Measurements from ENCODE around the gene PLXNC1.

The PLXNC1 gene

DNA sequence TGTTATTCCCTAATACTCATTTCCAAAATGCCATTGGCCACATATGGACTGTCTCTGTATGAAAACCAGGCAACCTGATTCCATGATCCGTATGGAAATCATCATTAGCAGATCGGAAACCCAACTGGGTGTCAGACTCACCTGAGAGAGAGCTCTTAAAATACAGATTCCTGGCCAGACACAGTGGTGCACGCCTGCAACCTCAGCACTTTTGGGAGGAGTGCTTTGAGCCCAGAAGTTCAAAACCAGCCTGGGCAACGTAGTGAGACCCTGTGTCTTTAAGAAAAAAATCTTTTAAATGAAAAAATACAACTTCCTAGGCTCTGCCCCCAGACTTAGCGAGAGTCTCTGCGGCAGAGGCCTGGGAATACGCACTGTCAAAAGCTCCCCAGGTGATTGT is 37.4 kb downstream of the PLXNC1 start:
- H3F3A ChIP-seq (ENCODE audit: low read depth): peaks cover 1% of the 10 kb centered on the region; the same call in 1 of the 2 replicates
- no peaks in the 10 kb centered on the region for H3K27me3 ChIP-seq (ENCODE audit: insufficient read depth, low read length, poor library complexity, severe bottlenecking)
- no peaks in the 10 kb centered on the region for H4K20me1 ChIP-seq (ENCODE audit: insufficient read depth, low read length, poor library complexity, severe bottlenecking)
- no peak overlapping the region for H3K4me2 ChIP-seq (ENCODE audit: low read depth, low read length, poor library complexity, severe bottlenecking)
- H3K79me2 ChIP-seq (ENCODE audit: insufficient read depth, low read length): no peaks in the 10 kb centered on the region
- no peak overlapping the region for H3K4me3 ChIP-seq (ENCODE audit: low read length, poor library complexity, severe bottlenecking)
- no peaks in the 10 kb centered on the region for H3K36me3 ChIP-seq (ENCODE audit: insufficient read depth, low read length)
- TF ChIP-seq, protein P1, sequence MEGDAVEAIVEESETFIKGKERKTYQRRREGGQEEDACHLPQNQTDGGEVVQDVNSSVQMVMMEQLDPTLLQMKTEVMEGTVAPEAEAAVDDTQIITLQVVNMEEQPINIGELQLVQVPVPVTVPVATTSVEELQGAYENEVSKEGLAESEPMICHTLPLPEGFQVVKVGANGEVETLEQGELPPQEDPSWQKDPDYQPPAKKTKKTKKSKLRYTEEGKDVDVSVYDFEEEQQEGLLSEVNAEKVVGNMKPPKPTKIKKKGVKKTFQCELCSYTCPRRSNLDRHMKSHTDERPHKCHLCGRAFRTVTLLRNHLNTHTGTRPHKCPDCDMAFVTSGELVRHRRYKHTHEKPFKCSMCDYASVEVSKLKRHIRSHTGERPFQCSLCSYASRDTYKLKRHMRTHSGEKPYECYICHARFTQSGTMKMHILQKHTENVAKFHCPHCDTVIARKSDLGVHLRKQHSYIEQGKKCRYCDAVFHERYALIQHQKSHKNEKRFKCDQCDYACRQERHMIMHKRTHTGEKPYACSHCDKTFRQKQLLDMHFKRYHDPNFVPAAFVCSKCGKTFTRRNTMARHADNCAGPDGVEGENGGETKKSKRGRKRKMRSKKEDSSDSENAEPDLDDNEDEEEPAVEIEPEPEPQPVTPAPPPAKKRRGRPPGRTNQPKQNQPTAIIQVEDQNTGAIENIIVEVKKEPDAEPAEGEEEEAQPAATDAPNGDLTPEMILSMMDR (conservative IDR thresholded peaks at IDR 0.05; ENCODE audit: low read length): no peak
- TF ChIP-seq EZH2phosphoT487 (IDR thresholded peaks at IDR 0.05; ENCODE audit: borderline replicate concordance): no peak
- peaks cover 11% of the 10 kb centered on the region for H3K4me1 ChIP-seq (ENCODE audit: insufficient read depth, low read length, poor library complexity, severe bottlenecking)
- no peak overlapping the region for H3K9ac ChIP-seq (ENCODE audit: low read depth, low read length, poor library complexity, severe bottlenecking)
- no peaks in the 10 kb centered on the region for H3K9me2 ChIP-seq (replicated peaks; ENCODE audit: low read depth, low read length)
- H2AFZ ChIP-seq (ENCODE audit: low read length): no peak overlapping the region
- H3K9me3 ChIP-seq (ENCODE audit: insufficient read depth, low read depth, low read length): no peaks in the 10 kb centered on the region

GRCh38 chr12:94186278-94187241 is 38.2 kb downstream of the PLXNC1 start:
- Histone ChIP-seq H3K9me3 (ENCODE audit: insufficient read depth, low read depth, low read length) (no peaks in the 10 kb centered on the region), H3K9me2 (replicated peaks; ENCODE audit: low read depth, low read length) (no peaks in the 10 kb centered on the region), H3K4me2 (ENCODE audit: low read depth, low read length, poor library complexity, severe bottlenecking) (no peak overlapping the region), H4K20me1 (ENCODE audit: insufficient read depth, low read length, poor library complexity, severe bottlenecking) (no peaks in the 10 kb centered on the region), H3K79me2 (ENCODE audit: insufficient read depth, low read length) (no peaks in the 10 kb centered on the region), H2AFZ (ENCODE audit: low read length) (no peak overlapping the region), H3K36me3 (ENCODE audit: insufficient read depth, low read length) (no peaks in the 10 kb centered on the region), H3K4me1 (ENCODE audit: insufficient read depth, low read length, poor library complexity, severe bottlenecking) (peaks cover 9% of the 10 kb centered on the region), H3K9ac (ENCODE audit: low read depth, low read length, poor library complexity, severe bottlenecking) (no peak overlapping the region), H3F3A (ENCODE audit: low read depth) (no peaks in the 10 kb centered on the region), H3K4me3 (ENCODE audit: low read length, poor library complexity, severe bottlenecking) (no peak overlapping the region), H3K27me3 (ENCODE audit: insufficient read depth, low read length, poor library complexity, severe bottlenecking) (no peaks in the 10 kb centered on the region)
- no peak for TF ChIP-seq EZH2phosphoT487 (IDR thresholded peaks at IDR 0.05; ENCODE audit: borderline replicate concordance)
- TF ChIP-seq, protein P1 (conservative IDR thresholded peaks at IDR 0.05; ENCODE audit: low read length): no peak

DNA sequence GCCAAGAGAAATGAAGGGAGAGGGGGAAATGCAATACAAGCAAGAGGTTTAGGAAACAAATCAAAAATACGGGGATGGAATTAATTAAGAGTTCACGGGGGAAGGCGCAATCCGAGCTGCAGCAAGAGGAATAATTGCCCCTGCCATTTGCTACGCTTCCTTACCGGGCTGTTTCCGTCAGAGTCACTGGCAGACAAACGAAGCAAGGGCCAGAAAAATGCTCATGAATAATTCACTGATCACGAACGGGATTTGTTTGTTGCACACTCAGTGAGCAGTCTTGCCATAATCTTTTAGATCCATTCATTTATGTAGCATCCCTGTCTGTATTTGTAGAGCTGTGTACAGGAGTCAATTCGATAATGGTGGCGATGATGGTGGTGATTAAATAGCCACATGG is 39.0 kb downstream of the PLXNC1 start:
- no peak for TF ChIP-seq EZH2phosphoT487 (IDR thresholded peaks at IDR 0.05; ENCODE audit: borderline replicate concordance)
- TF ChIP-seq, protein P1 (conservative IDR thresholded peaks at IDR 0.05; ENCODE audit: low read length): no peak

More for the DNA sequence above, 39.0 kb downstream of the PLXNC1 start:
- Histone ChIP-seq H3K36me3 (ENCODE audit: insufficient read depth, low read length) (peaks cover 4% of the 10 kb centered on the region; the same call in 1 of the 2 replicates), H3K9ac (ENCODE audit: low read depth, low read length, poor library complexity, severe bottlenecking) (no peak overlapping the region), H3K4me3 (ENCODE audit: low read length, poor library complexity, severe bottlenecking) (no peak overlapping the region), H3K79me2 (ENCODE audit: insufficient read depth, low read length) (no peaks in the 10 kb centered on the region), H4K20me1 (ENCODE audit: insufficient read depth, low read length, poor library complexity, severe bottlenecking) (no peaks in the 10 kb centered on the region), H3K9me2 (replicated peaks; ENCODE audit: low read depth, low read length) (no peaks in the 10 kb centered on the region), H3K9me3 (ENCODE audit: insufficient read depth, low read depth, low read length) (no peaks in the 10 kb centered on the region), H3K27me3 (ENCODE audit: insufficient read depth, low read length, poor library complexity, severe bottlenecking) (no peaks in the 10 kb centered on the region), H3K4me2 (ENCODE audit: low read depth, low read length, poor library complexity, severe bottlenecking) (no peak overlapping the region), H3F3A (ENCODE audit: low read depth) (no peaks in the 10 kb centered on the region), H2AFZ (ENCODE audit: low read length) (no peak overlapping the region), H3K4me1 (ENCODE audit: insufficient read depth, low read length, poor library complexity, severe bottlenecking) (peaks cover 9% of the 10 kb centered on the region)

Data from Loucy (cell line).